Activated T-helper 9 cell treated with anti-CD3 and anti-CD28 coated beads, Interleukin-2, amount 50 U/mL, for 16 hours (primary cell): ENCODE results near the gene FMOD.

Experiments
- DNase-seq: peaks from one replicate; pipeline ENCODE4 v3.0.0-alpha.2; 2020; ENCODE audit warnings: low read depth

Gene FMOD

GRCh38 chr1:203351037-203351625 is at the start of gene FMOD:
Gene FMOD (minus strand): TSS chr1:203351122. CDS start chr1:203348270, 2,852 bp downstream.
- no peak for DNase-seq

- DNase-seq = no peak
Measured at GRCh38 chr1:203396595-203397194, 45.8 kb upstream of the FMOD start.

GRCh38 chr1:203395751-203396150 is 44.8 kb upstream of the FMOD start:
- no peak for DNase-seq

- no peak for DNase-seq
Measured at GRCh38 chr1:203390298-203390697, 39.4 kb upstream of the FMOD start.

- no peak for DNase-seq
Measured at GRCh38 chr1:203388683-203389082, 37.8 kb upstream of the FMOD start.

GRCh38 chr1:203382026-203382425 is 31.1 kb upstream of the FMOD start:
- no peak for DNase-seq

- DNase-seq = no peak
Measured at GRCh38 chr1:203381151-203381751, 30.3 kb upstream of the FMOD start.

GRCh38 chr1:203380420-203381150 is 29.7 kb upstream of the FMOD start:
- DNase-seq = no peak

GRCh38 chr1:203379825-203380224 is 28.9 kb upstream of the FMOD start:
- DNase-seq = no peak

GRCh38 chr1:203378556-203379245 is 27.8 kb upstream of the FMOD start:
- DNase-seq = no peak

- DNase-seq = no peak
Measured at GRCh38 chr1:203373991-203374390, 23.1 kb upstream of the FMOD start.

- no peak for DNase-seq
Measured at GRCh38 chr1:203373002-203373401, 22.1 kb upstream of the FMOD start.

GRCh38 chr1:203371288-203371687 is 20.4 kb upstream of the FMOD start:
- DNase-seq = no peak

GRCh38 chr1:203369666-203370065 is 18.7 kb upstream of the FMOD start:
- no peak for DNase-seq

GRCh38 chr1:203368624-203369451 is 17.9 kb upstream of the FMOD start:
- no peak for DNase-seq

- DNase-seq = no peak
Measured at GRCh38 chr1:203367057-203367456, 16.1 kb upstream of the FMOD start.

- DNase-seq = no peak
Measured at GRCh38 chr1:203366476-203366875, 15.6 kb upstream of the FMOD start.

- DNase-seq = no peak
Measured at GRCh38 chr1:203364806-203365205, 13.9 kb upstream of the FMOD start.

GRCh38 chr1:203364094-203364801 is 13.3 kb upstream of the FMOD start:
- DNase-seq = no peak

- no peak for DNase-seq
Measured at GRCh38 chr1:203362720-203363025, 11.8 kb upstream of the FMOD start.
